K562 (cell line): ENCODE data around the gene CMBL. TPM values are rescaled to one million over a fixed set of nuclear protein-coding genes. Genes with fewer than 3 reads are reported as not detected.

Experiments used
- ATAC-seq: fragments of 200-7000 bp; cut with Tn5 transposase; 3 replicates; pipeline ENCODE4 v1.9.1; 2020; ENCODE audit warnings: moderate library complexity
- BruUV-seq: library from RNA; stranded (reverse); fragments of 400-500 nt; replicated peaks from 2 replicates; lab custom pipeline; 2021; lab: Mats Ljungman, UMichigan
- CTCF ChIA-PET: fragments of 300-600 bp; formaldehyde crosslinking; extraction: SDS; loops from one replicate; lab custom pipeline; 2021; ENCODE audit warnings: low intra/inter-chr PET ratio; lab: Yijun Ruan, JAX
- POLR2A ChIA-PET: fragments of 300-600, 350-650 bp; sonication (Branson Sonifier 250); formaldehyde crosslinking; extraction: SDS; loops from one replicate; lab custom pipeline; 2021; ENCODE audit warnings: antibody characterized with exemption, inconsistent platforms; lab: Yijun Ruan, JAX
- DNase-seq, 4 experiments: peaks; one replicate each; pipeline versions ENCODE4 v3.0.0 to v3.0.0-alpha.2; 2011 to 2018; ENCODE audit warnings: low spot score in 3 of 4, mixed read lengths in 3 of 4; ENCODE audit errors: extremely low read depth in 1 of 4
- FAIRE-seq: peaks from 2 replicates; lab custom pipeline; 2011; peaks lifted over from hg19 to GRCh38; lab: Jason Lieb, UNC
- H2AFZ ChIP-seq: 2 replicates; pipeline ENCODE4 v1.6.0; 2011; ENCODE audit warnings: low read depth, low read length, control low read depth, inconsistent platforms
- H3K27ac ChIP-seq: fragments of 200-600 bp; 3 replicates; pipeline ENCODE4 v1.8.0; 2011; ENCODE audit warnings: low read depth, mild to moderate bottlenecking, control low read depth, inconsistent platforms, low read length, moderate library complexity, mixed read lengths; ENCODE audit errors: extremely low read depth
- H3K27me3 ChIP-seq, 2 experiments: fragments of 300-600 bp in 1 of 2; 2 replicates in 1 of 2; 3 replicates in 1 of 2; pipeline versions ENCODE4 v1.6.0 to v1.8.0; 2011; ENCODE audit warnings: inconsistent platforms in 2 of 2, low read length in 2 of 2, mild to moderate bottlenecking in 1 of 2, mixed read lengths in 1 of 2, moderate library complexity in 1 of 2; ENCODE audit not compliant: control insufficient read depth in 2 of 2, insufficient read depth in 2 of 2
- H3K36me3 ChIP-seq: fragments of 300-600 bp; 3 replicates; pipeline ENCODE4 v1.8.0; 2011; ENCODE audit warnings: mild to moderate bottlenecking, low read length, inconsistent platforms; ENCODE audit not compliant: control insufficient read depth, insufficient read depth
- H3K4me1 ChIP-seq, 2 experiments: fragments of 200-600 bp in 1 of 2; replicated peaks in 1 of 2; 2 replicates in 1 of 2; 3 replicates in 1 of 2; pipeline versions ENCODE4 v1.5.1 to v1.8.0; 2011; ENCODE audit warnings: inconsistent platforms in 2 of 2, low read length in 2 of 2, mild to moderate bottlenecking in 1 of 2, mixed read lengths in 1 of 2, moderate library complexity in 1 of 2; ENCODE audit not compliant: control insufficient read depth in 2 of 2, insufficient read depth in 2 of 2
- H3K4me2 ChIP-seq: 2 replicates; pipeline ENCODE4 v1.6.1; 2011; ENCODE audit warnings: low read length, control low read depth, inconsistent platforms, mixed read lengths; ENCODE audit not compliant: insufficient read depth
- H3K4me3 ChIP-seq: fragments of 200-600 bp; sonication (generic), shearing (Covaris generic); 2 replicates; pipeline ENCODE4 v1.5.1; 2016; ENCODE audit warnings: control low read depth, inconsistent platforms
- H3K79me2 ChIP-seq: fragments of 200-600 bp; 3 replicates; pipeline ENCODE4 v1.8.0; 2011; ENCODE audit warnings: low read length, inconsistent platforms; ENCODE audit not compliant: control insufficient read depth, insufficient read depth
- H3K9ac ChIP-seq, 2 experiments: 2 replicates each; pipeline versions ENCODE4 v1.6.0 to v1.6.1; 2011; ENCODE audit warnings: low read depth in 2 of 2, low read length in 2 of 2, control low read depth in 1 of 2, inconsistent platforms in 1 of 2, mild to moderate bottlenecking in 1 of 2, mixed read lengths in 1 of 2; ENCODE audit not compliant: insufficient read depth in 1 of 2
- H3K9me1 ChIP-seq: one replicate; pipeline ENCODE4 v1.6.0; 2011; ENCODE audit warnings: inconsistent platforms, mild to moderate bottlenecking, low read length, moderate library complexity; ENCODE audit not compliant: control insufficient read depth, insufficient read depth
- H3K9me3 ChIP-seq: replicated peaks from 2 replicates; pipeline ENCODE4 v1.5.1; 2011; ENCODE audit warnings: low read depth, low read length, inconsistent platforms; ENCODE audit not compliant: control insufficient read depth, insufficient read depth
- H4K20me1 ChIP-seq: replicated peaks from 2 replicates; pipeline ENCODE4 v1.6.1; 2011; ENCODE audit warnings: low read length, inconsistent platforms, mixed read lengths; ENCODE audit not compliant: control insufficient read depth, insufficient read depth
- ARHGAP35 ChIP-seq: fragments of 450-650 bp; IDR thresholded peaks from 2 replicates; pipeline ENCODE4 v1.6.1; 2018; ENCODE audit not compliant: partially characterized antibody
- CREB5 ChIP-seq: fragments of 250-450 bp; sonication (Bioruptor Pico); IDR thresholded peaks from 2 replicates; pipeline ENCODE4 v1.5.0; 2020; ENCODE audit warnings: mild to moderate bottlenecking
- SMARCA4 ChIP-seq: fragments of 450-650 bp; IDR thresholded peaks from 2 replicates; pipeline ENCODE4 v1.6.1; 2016
- ZNF395 ChIP-seq: fragments of 200-800 bp; sonication (Bioruptor generic); IDR thresholded peaks from 2 replicates; pipeline ENCODE4 v1.6.1; 2017; ENCODE audit warnings: missing genetic modification characterization, missing compliant biosample characterization
- ZNF766 ChIP-seq: fragments of 200-800 bp; sonication (Bioruptor generic); conservative IDR thresholded peaks from 2 replicates; pipeline ENCODE4 v1.6.1; 2016; ENCODE audit warnings: missing genetic modification characterization, missing compliant biosample characterization
- WGBS: fragments of 100-300 bp; shearing (Covaris generic); methylation state at CpG from one replicate; pipeline ENCODE4 v1.1.6; 2016; ENCODE audit warnings: low coverage, mixed read lengths; ENCODE audit not compliant: insufficient coverage; ENCODE audit errors: missing lambda C conversion rate; 5-methylcytosine and 5-hydroxymethylcytosine counted together
- in situ Hi-C: fragments of 300-500 bp; cut with MboI; formaldehyde crosslinking; loops from 4 replicates; pipeline ENCODE4 v1.15.0; 2018; ENCODE audit warnings: inconsistent platforms, mixed read lengths
- intact Hi-C: fragments of 100-400 bp; cut with micrococcal nuclease; formaldehyde crosslinking; loops from 2 replicates; pipeline ENCODE4 v1.14.2; 2022
- polyA plus RNA-seq, 8 experiments: library from polyadenylated mRNA; depleted of rRNA in 4 of 8; stranded (reverse) in 5 of 8; unstranded in 3 of 8; fragments of >200 nt; fragmentation: Nextera tagmentation in 2 of 8; fragmentation: Illumina TruSeq in 1 of 8; extraction: Ambion mirVana in 2 of 8; extraction: Trizol in 1 of 8; gene quantifications; 2 replicates each; pipeline versions ENCODE4 v1.2.1 to v1.2.3, GENCODE V29; 2011 to 2014; ENCODE audit warnings: inconsistent platforms in 1 of 8, missing spikeins in 1 of 8
- total RNA-seq, 7 experiments: library from RNA; depleted of rRNA in 6 of 7; stranded (reverse); fragments of >200 nt in 6 of 7; fragmentation: Illumina TruSeq in 2 of 7; extraction: Trizol in 2 of 7; gene quantifications; 2 replicates each; pipeline versions ENCODE4 v1.2.1 to v1.2.3, GENCODE V29; 2011 to 2021; ENCODE audit warnings: low replicate concordance in 1 of 7
- TF ChIP-seq, protein P1 (sequence below): fragments of 450-650 bp; IDR thresholded peaks from 2 replicates; pipeline ENCODE4 v1.6.1; 2017; ENCODE audit warnings: antibody characterized with exemption, mild to moderate bottlenecking
- TF ChIP-seq, protein P2 (sequence below): fragments of 250-450 bp; sonication (Bioruptor Pico); IDR thresholded peaks from 2 replicates; pipeline ENCODE4 v1.4.0; 2020; ENCODE audit warnings: borderline replicate concordance

The CMBL gene
- total and polyA plus RNA-seq, 9 of the 15 experiments (the other 6 are each of a cell fraction or from before 2014, with no cell fraction given) = 22.6 to 192 (median 71.1) TPM

DNA sequence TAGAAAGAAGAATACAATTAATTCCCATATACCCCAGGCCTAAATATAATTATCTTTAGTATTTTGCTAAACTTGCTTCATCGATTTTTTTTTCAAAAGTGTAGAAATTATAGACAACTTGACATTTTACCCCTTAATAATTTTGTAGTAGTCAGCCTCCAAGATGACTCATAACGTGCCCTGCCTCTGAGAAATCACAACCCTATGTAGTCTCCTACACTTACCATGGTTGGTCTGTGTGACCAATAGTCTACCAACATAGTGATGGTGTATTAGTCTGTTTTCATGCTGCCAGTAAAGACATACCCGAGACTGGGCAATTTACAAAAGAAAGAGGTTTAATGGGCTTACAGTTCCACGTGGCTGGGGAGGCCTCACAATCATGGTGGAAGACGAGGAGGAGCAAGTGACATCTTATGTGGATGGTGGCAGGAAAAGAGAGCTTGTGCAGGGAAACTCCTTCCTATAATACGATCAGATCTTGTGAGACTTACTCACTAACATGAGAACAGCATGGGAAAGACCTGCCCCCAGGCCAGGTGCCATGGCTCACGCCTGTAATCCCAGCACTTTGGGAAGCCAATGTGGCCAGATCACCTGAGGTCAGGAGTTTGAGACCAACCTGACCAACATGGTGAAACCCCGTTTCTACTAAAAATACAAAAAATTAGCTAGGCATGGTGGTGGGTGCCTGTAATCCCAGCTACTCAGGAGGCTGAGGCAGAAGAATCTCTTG, 3.3 kb upstream of the CMBL start (continued):
- TF ChIP-seq, protein P1, sequence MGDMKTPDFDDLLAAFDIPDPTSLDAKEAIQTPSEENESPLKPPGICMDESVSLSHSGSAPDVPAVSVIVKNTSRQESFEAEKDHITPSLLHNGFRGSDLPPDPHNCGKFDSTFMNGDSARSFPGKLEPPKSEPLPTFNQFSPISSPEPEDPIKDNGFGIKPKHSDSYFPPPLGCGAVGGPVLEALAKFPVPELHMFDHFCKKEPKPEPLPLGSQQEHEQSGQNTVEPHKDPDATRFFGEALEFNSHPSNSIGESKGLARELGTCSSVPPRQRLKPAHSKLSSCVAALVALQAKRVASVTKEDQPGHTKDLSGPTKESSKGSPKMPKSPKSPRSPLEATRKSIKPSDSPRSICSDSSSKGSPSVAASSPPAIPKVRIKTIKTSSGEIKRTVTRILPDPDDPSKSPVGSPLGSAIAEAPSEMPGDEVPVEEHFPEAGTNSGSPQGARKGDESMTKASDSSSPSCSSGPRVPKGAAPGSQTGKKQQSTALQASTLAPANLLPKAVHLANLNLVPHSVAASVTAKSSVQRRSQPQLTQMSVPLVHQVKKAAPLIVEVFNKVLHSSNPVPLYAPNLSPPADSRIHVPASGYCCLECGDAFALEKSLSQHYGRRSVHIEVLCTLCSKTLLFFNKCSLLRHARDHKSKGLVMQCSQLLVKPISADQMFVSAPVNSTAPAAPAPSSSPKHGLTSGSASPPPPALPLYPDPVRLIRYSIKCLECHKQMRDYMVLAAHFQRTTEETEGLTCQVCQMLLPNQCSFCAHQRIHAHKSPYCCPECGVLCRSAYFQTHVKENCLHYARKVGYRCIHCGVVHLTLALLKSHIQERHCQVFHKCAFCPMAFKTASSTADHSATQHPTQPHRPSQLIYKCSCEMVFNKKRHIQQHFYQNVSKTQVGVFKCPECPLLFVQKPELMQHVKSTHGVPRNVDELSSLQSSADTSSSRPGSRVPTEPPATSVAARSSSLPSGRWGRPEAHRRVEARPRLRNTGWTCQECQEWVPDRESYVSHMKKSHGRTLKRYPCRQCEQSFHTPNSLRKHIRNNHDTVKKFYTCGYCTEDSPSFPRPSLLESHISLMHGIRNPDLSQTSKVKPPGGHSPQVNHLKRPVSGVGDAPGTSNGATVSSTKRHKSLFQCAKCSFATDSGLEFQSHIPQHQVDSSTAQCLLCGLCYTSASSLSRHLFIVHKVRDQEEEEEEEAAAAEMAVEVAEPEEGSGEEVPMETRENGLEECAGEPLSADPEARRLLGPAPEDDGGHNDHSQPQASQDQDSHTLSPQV = 0 out of 2 replicates have a peak, but pooled peaks have one; percentile 7
- 0 out of 2 replicates have a peak, but pooled peaks have one; percentile 6 for TF ChIP-seq ZNF766

- H3K36me3 ChIP-seq = peaks cover 1% of the 10 kb centered on the region; the same call in 1 of the 3 replicates
- H3K79me2 ChIP-seq = peaks cover 25% of the 10 kb centered on the region
- in situ Hi-C loops = no loop called here
- intact Hi-C loops = no loop called here
- H2AFZ ChIP-seq = peak overlapping the region; percentile 62
- no peaks in the 10 kb centered on the region for H4K20me1 ChIP-seq
- peak overlapping the region; percentile 30 for H3K27ac ChIP-seq
- peak overlapping the region in 1 of 2 experiments; percentile 77; a peak in 2 of 4 replicates for H3K9ac ChIP-seq
- no peak overlapping the region for H3K4me3 ChIP-seq
- H3K27me3 ChIP-seq = no peaks in the 10 kb centered on the region
- 24% methylated on average over 8 of the region's 8 CpGs for WGBS
- ChIA-PET POLR2A (interaction anchor here (0.7 to 4.9 kb wide), 8 partner anchors 9 to 111 kb away, joined by 3 to 31 read pairs (median 6); partner anchors contain the start of gene MARCHF6), CTCF (interaction anchor here (1.1 kb wide), 1 partner anchor 9 kb away, joined by 3 read pairs; no protein-coding TSS in a partner anchor)
- no peaks in the 10 kb centered on the region for H3K9me3 ChIP-seq
- BruUV-seq = no TSS peak
- FAIRE-seq (peak; percentile 44), DNase-seq (peak in 3 of 4 experiments; percentile 45 to 67 (median 57)), ATAC-seq (no peak)
- H3K4me2 ChIP-seq = peak overlapping the region; percentile 20; the same call in 1 of the 2 replicates
- no peaks in the 10 kb centered on the region for H3K9me1 ChIP-seq
- peaks cover 46 to 50% of the 10 kb centered on the region in 2 experiments for H3K4me1 ChIP-seq
- TF ChIP-seq SMARCA4 (0 out of 2 replicates have a peak, but pooled peaks have one; percentile 29), ZNF395 (CRISPR knock-in tag) (0 out of 2 replicates have a peak, but pooled peaks have one; percentile 52), ARHGAP35 (no peak), CREB5 (CRISPR knock-in tag) (no peak)
- TF ChIP-seq, protein P2, sequence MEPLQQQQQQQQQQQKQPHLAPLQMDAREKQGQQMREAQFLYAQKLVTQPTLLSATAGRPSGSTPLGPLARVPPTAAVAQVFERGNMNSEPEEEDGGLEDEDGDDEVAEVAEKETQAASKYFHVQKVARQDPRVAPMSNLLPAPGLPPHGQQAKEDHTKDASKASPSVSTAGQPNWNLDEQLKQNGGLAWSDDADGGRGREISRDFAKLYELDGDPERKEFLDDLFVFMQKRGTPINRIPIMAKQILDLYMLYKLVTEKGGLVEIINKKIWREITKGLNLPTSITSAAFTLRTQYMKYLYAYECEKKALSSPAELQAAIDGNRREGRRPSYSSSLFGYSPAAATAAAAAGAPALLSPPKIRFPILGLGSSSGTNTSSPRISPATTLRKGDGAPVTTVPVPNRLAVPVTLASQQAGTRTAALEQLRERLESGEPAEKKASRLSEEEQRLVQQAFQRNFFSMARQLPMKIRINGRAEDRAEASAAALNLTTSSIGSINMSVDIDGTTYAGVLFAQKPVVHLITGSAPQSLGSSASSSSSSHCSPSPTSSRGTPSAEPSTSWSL = no peak
Measured at GRCh38 chr5:10310066-10310779, 2.5 kb upstream of the CMBL start.
